OCI-LY1 (cell line): Measurements from ENCODE around the gene BABAM1.

Source experiments
- EZH2 ChIP-seq: fragments of 200-600 bp; sonication (generic), shearing (Covaris generic); IDR thresholded peaks from 2 replicates; pipeline ENCODE4 v1.8.0; 2017; ENCODE audit warnings: borderline replicate concordance, mixed run types, mild to moderate bottlenecking, antibody characterized with exemption, low read length, moderate library complexity, mixed read lengths
- TF ChIP-seq, protein P1 (sequence below): fragments of 200-600 bp; sonication (generic), shearing (Covaris generic); IDR thresholded peaks from 2 replicates; pipeline ENCODE4 v1.5.1; 2017; ENCODE audit warnings: mild to moderate bottlenecking, antibody characterized with exemption, low read length, moderate library complexity, mixed read lengths

DNA sequence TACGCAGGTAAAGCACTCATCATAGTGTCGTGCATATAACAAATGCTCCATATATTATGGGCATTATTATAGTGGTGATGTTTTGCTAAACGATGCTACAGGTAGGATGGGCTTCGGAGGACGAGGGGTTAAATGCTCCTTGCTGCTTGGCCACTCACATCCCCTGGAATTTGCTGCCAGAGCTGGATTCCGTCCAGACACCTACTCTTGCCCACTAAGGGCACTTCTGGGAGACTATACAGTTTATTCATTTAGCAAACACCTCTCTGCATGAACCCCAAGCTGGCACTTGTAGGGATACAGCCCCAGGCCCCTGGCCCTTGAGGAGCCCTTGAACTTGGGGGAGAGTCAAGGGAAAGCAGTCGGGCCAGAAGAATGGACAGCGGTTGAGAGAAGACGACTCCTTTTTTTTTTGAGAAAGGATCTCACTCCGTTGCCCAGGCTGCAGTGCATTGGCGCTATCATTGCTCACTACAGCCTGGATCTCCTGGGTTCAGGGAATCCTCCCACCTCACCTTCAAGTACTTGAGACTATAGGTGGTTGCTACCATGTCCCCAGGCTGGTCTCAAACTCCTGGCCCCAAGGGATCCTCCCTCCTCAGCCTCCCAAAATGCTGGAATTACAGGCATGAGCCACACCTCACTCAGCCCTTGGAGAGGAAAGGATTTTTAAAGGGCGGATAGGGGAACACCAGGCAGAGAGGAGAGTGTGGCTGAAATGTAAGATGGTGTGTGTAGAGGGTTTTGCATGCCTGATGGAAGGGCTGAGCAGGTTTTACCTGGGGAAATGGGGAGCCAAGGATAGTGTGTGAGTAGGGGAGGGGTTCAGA lies 37.4 kb downstream of the BABAM1 start:
- TF ChIP-seq, protein P1, sequence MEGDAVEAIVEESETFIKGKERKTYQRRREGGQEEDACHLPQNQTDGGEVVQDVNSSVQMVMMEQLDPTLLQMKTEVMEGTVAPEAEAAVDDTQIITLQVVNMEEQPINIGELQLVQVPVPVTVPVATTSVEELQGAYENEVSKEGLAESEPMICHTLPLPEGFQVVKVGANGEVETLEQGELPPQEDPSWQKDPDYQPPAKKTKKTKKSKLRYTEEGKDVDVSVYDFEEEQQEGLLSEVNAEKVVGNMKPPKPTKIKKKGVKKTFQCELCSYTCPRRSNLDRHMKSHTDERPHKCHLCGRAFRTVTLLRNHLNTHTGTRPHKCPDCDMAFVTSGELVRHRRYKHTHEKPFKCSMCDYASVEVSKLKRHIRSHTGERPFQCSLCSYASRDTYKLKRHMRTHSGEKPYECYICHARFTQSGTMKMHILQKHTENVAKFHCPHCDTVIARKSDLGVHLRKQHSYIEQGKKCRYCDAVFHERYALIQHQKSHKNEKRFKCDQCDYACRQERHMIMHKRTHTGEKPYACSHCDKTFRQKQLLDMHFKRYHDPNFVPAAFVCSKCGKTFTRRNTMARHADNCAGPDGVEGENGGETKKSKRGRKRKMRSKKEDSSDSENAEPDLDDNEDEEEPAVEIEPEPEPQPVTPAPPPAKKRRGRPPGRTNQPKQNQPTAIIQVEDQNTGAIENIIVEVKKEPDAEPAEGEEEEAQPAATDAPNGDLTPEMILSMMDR: no peak
- TF ChIP-seq EZH2: no peak
